Measurements from ENCODE around the gene IFI16. TPM values are rescaled to one million over a fixed set of nuclear protein-coding genes. Genes with fewer than 3 reads are reported as not detected.

The IFI16 gene
- polyA plus RNA-seq (2013, experiment 1 of 2), result 7.6 TPM
- 8.2 TPM for polyA plus RNA-seq (2013, experiment 2 of 2)

DNA sequence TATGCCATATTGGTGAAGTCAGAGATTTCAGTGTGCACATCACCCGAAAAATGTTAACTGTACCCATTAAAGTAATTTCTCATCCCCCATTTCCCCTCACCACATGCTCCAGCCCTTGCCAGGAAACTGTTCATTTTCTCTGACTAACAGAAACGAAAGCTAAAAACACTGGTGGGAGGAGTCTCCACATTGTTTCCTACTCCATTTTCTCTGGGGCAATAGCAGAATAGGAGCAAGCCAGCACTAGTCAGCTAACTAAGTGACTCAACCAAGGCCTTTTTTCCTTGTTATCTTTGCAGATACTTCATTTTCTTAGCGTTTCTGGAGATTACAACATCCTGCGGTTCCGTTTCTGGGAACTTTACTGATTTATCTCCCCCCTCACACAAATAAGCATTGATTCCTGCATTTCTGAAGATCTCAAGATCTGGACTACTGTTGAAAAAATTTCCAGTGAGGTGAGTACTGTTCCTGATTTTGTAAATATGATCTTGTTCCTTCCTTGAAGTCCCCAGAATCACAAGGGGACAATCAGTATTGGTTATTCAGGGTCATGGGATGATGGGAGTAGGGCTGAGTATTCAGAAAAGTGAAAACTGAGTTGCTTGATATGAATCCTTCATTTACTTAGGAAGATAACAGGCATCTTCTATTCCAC is at the start of gene IFI16:
Gene IFI16, plus strand, starts transcription at position 204 of the 658 bp plus-strand sequence. CDS start 4,774 bp downstream, outside the sequence.
- no peak within 1 kb of the TSS for H2AK5ac ChIP-seq (ENCODE audit: low read depth, low read length)
- H3K4me1 ChIP-seq (ENCODE audit: control insufficient read depth in 2 of 2, insufficient read depth in 1 of 2, low read depth in 1 of 2, low read length in 2 of 2), result peaks cover 10 to 12% of the 10 kb centered on the region in 2 donors
- no peak within 1 kb of the TSS for H3K14ac ChIP-seq (ENCODE audit: low read length)
- no peak within 1 kb of the TSS for H4K8ac ChIP-seq (ENCODE audit: low read depth, low read length)
- no CpG with 5 or more reads among the region's 5 CpGs for WGBS, 2 donors (ENCODE audit: extremely low coverage in 2 of 2, insufficient read length in 2 of 2, insufficient replicate concordance in 1 of 2)
- H2BK15ac ChIP-seq (ENCODE audit: low read length), result no peak within 1 kb of the TSS
- no peak within 1 kb of the TSS for H3K9ac ChIP-seq (ENCODE audit: low read depth, low read length, poor library complexity)
- H2AFZ ChIP-seq (ENCODE audit: low read length), result peak within 1 kb of the TSS; percentile 82
- no peak for DNase-seq (ENCODE audit: low spot score)
- no peaks in the 10 kb centered on the region for H3K79me1 ChIP-seq (ENCODE audit: low read depth, low read length)
- no peak within 1 kb of the TSS for H2BK120ac ChIP-seq (ENCODE audit: low read depth, low read length)
- H4K91ac ChIP-seq (ENCODE audit: low read depth, low read length, poor library complexity), result no peak within 1 kb of the TSS
- H3K4me2 ChIP-seq (ENCODE audit: insufficient read depth, low read length, poor library complexity, severe bottlenecking), result no peak within 1 kb of the TSS
- peak within 1 kb of the TSS in 1 of 2 donors; percentile 29 for H3K4me3 ChIP-seq (ENCODE audit: low read length in 2 of 2)
- H3K27ac ChIP-seq (replicated peaks; ENCODE audit: low read length), result no peak within 1 kb of the TSS
- H3K27me3 ChIP-seq (ENCODE audit: control insufficient read depth in 3 of 3, insufficient read depth in 3 of 3, low read depth in 1 of 3, low read length in 3 of 3), result no peaks in the 10 kb centered on the region
- H3K9me3 ChIP-seq (replicated peaks in 1 of 2; ENCODE audit: control insufficient read depth in 2 of 2, insufficient read depth in 1 of 2, low read depth in 1 of 2, low read length in 2 of 2), result no peaks in the 10 kb centered on the region
- H2BK5ac ChIP-seq (ENCODE audit: low read length), result no peak within 1 kb of the TSS
- H3K23ac ChIP-seq (ENCODE audit: low read depth, low read length, poor library complexity), result no peak within 1 kb of the TSS
- H3K4ac ChIP-seq (ENCODE audit: low read length), result no peak within 1 kb of the TSS
- no peak within 1 kb of the TSS for H2BK12ac ChIP-seq (ENCODE audit: low read length)
- H3K36me3 ChIP-seq (replicated peaks in 1 of 2; ENCODE audit: control insufficient read depth in 2 of 2, insufficient read depth in 2 of 2, low read length in 2 of 2), result no peaks in the 10 kb centered on the region
- no peak within 1 kb of the TSS for H3K18ac ChIP-seq (ENCODE audit: low read length)

DNA sequence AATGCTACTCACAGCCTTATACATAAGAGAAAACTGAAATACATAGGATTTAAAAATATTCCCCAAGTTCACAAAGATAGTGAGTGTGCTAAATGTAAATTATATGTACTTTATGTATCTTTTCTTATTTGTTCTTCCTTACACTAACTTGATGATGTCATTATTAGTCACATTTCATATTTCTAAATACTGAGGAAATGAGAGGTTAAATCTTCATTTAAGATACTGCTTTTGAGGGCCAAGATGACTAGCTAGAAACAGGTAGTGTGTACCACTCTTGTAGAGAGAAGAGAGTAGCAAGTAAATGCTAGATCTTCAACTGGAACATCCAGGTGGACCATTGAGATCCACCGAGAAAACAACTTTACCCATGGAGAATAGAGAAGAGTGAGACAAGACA is 48.5 kb upstream of the IFI16 start:
- Histone ChIP-seq H4K8ac (ENCODE audit: low read depth, low read length) (no peak overlapping the region), H3K4me2 (ENCODE audit: insufficient read depth, low read length, poor library complexity, severe bottlenecking) (no peak overlapping the region), H3K23ac (ENCODE audit: low read depth, low read length, poor library complexity) (no peak overlapping the region), H3K9ac (ENCODE audit: low read depth, low read length, poor library complexity) (no peak overlapping the region), H3K9me3 (replicated peaks in 1 of 2; ENCODE audit: control insufficient read depth in 2 of 2, insufficient read depth in 1 of 2, low read depth in 1 of 2, low read length in 2 of 2) (no peaks in the 10 kb centered on the region), H3K36me3 (replicated peaks in 1 of 2; ENCODE audit: control insufficient read depth in 2 of 2, insufficient read depth in 2 of 2, low read length in 2 of 2) (no peaks in the 10 kb centered on the region), H3K27me3 (ENCODE audit: control insufficient read depth in 3 of 3, insufficient read depth in 3 of 3, low read depth in 1 of 3, low read length in 3 of 3) (no peaks in the 10 kb centered on the region), H3K14ac (ENCODE audit: low read length) (no peak overlapping the region), H3K4me1 (ENCODE audit: control insufficient read depth in 2 of 2, insufficient read depth in 1 of 2, low read depth in 1 of 2, low read length in 2 of 2) (no peaks in the 10 kb centered on the region), H3K18ac (ENCODE audit: low read length) (no peak overlapping the region), H3K4ac (ENCODE audit: low read length) (no peak overlapping the region), H2BK12ac (ENCODE audit: low read length) (no peak overlapping the region), H3K27ac (replicated peaks; ENCODE audit: low read length) (no peak overlapping the region), H2BK120ac (ENCODE audit: low read depth, low read length) (no peak overlapping the region), H2BK5ac (ENCODE audit: low read length) (no peak overlapping the region), H3K79me1 (ENCODE audit: low read depth, low read length) (no peaks in the 10 kb centered on the region), H2BK15ac (ENCODE audit: low read length) (no peak overlapping the region), H2AK5ac (ENCODE audit: low read depth, low read length) (no peak overlapping the region), H4K91ac (ENCODE audit: low read depth, low read length, poor library complexity) (no peak overlapping the region), H2AFZ (ENCODE audit: low read length) (no peak overlapping the region), H3K4me3 (ENCODE audit: low read length in 2 of 2) (no peak overlapping the region)
- no peak for DNase-seq (ENCODE audit: low spot score)
- WGBS, 2 donors (ENCODE audit: extremely low coverage in 2 of 2, insufficient read length in 2 of 2, insufficient replicate concordance in 1 of 2), result no CpG with 5 or more reads among the region's 1 CpG

DNA sequence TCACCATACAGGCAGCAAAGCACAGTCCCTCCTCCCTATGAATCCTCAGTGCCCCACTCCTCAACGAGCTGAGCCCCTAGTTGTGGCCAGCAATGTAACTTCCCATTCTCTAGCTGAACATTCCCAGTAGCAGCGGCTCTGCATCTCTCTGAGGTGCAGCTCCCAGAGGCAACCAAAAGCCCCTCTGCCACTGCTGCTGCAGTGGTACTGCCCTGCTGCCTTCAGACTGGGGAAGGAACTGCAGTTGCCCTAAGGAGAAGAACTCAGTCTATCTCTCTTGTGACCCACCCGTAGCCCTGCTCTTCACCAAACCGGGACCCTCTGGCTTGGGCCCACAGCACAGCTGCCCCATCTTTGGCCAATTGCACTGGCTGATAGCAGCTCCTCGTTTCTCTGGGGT is 46.7 kb upstream of the IFI16 start:
- Histone ChIP-seq H2BK5ac (ENCODE audit: low read length) (no peak overlapping the region), H2BK120ac (ENCODE audit: low read depth, low read length) (no peak overlapping the region), H3K14ac (ENCODE audit: low read length) (no peak overlapping the region), H3K27me3 (ENCODE audit: control insufficient read depth in 3 of 3, insufficient read depth in 3 of 3, low read depth in 1 of 3, low read length in 3 of 3) (no peaks in the 10 kb centered on the region), H3K4me3 (ENCODE audit: low read length in 2 of 2) (no peak overlapping the region), H3K4me1 (ENCODE audit: control insufficient read depth in 2 of 2, insufficient read depth in 1 of 2, low read depth in 1 of 2, low read length in 2 of 2) (no peaks in the 10 kb centered on the region), H2AK5ac (ENCODE audit: low read depth, low read length) (peak overlapping the region; percentile 33), H3K4ac (ENCODE audit: low read length) (no peak overlapping the region), H4K91ac (ENCODE audit: low read depth, low read length, poor library complexity) (no peak overlapping the region), H3K9me3 (replicated peaks in 1 of 2; ENCODE audit: control insufficient read depth in 2 of 2, insufficient read depth in 1 of 2, low read depth in 1 of 2, low read length in 2 of 2) (no peaks in the 10 kb centered on the region), H3K36me3 (replicated peaks in 1 of 2; ENCODE audit: control insufficient read depth in 2 of 2, insufficient read depth in 2 of 2, low read length in 2 of 2) (no peaks in the 10 kb centered on the region), H3K18ac (ENCODE audit: low read length) (no peak overlapping the region), H2AFZ (ENCODE audit: low read length) (no peak overlapping the region), H3K27ac (replicated peaks; ENCODE audit: low read length) (no peak overlapping the region), H3K79me1 (ENCODE audit: low read depth, low read length) (no peaks in the 10 kb centered on the region), H2BK15ac (ENCODE audit: low read length) (no peak overlapping the region), H4K8ac (ENCODE audit: low read depth, low read length) (no peak overlapping the region), H3K23ac (ENCODE audit: low read depth, low read length, poor library complexity) (no peak overlapping the region), H3K9ac (ENCODE audit: low read depth, low read length, poor library complexity) (no peak overlapping the region), H2BK12ac (ENCODE audit: low read length) (no peak overlapping the region), H3K4me2 (ENCODE audit: insufficient read depth, low read length, poor library complexity, severe bottlenecking) (no peak overlapping the region)
- DNase-seq (ENCODE audit: low spot score), result no peak
- WGBS, 2 donors (ENCODE audit: extremely low coverage in 2 of 2, insufficient read length in 2 of 2, insufficient replicate concordance in 1 of 2), result no CpG with 5 or more reads among the region's 5 CpGs

DNA sequence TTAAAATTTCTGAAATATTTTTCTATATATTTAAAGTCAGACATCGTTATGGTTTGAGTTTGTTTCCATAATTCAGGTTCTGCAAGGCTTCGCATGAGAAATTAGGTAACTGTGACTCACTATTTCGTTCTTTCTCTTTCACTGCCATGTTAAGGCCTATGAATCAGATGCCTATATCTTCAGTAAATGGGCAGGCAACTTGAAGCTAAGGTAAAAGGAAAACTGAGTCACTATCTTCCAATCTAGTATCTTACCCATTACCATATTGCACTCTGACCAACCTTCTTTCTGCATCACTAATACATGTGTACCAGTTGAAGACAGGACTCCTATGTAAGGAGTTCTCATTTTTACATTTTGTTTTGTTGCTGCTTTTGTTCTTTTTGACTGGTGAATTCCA is 40.5 kb upstream of the IFI16 start:
- no peaks in the 10 kb centered on the region for H3K79me1 ChIP-seq (ENCODE audit: low read depth, low read length)
- H3K9ac ChIP-seq (ENCODE audit: low read depth, low read length, poor library complexity), result no peak overlapping the region
- no peaks in the 10 kb centered on the region for H3K9me3 ChIP-seq (replicated peaks in 1 of 2; ENCODE audit: control insufficient read depth in 2 of 2, insufficient read depth in 1 of 2, low read depth in 1 of 2, low read length in 2 of 2)
- H2BK5ac ChIP-seq (ENCODE audit: low read length), result no peak overlapping the region
- no peaks in the 10 kb centered on the region for H3K27me3 ChIP-seq (ENCODE audit: control insufficient read depth in 3 of 3, insufficient read depth in 3 of 3, low read depth in 1 of 3, low read length in 3 of 3)
- H2AFZ ChIP-seq (ENCODE audit: low read length), result no peak overlapping the region
- H3K4ac ChIP-seq (ENCODE audit: low read length), result no peak overlapping the region
- H3K14ac ChIP-seq (ENCODE audit: low read length), result no peak overlapping the region
- no peak overlapping the region for H2BK120ac ChIP-seq (ENCODE audit: low read depth, low read length)
- no peaks in the 10 kb centered on the region for H3K4me1 ChIP-seq (ENCODE audit: control insufficient read depth in 2 of 2, insufficient read depth in 1 of 2, low read depth in 1 of 2, low read length in 2 of 2)
- no peak overlapping the region for H3K18ac ChIP-seq (ENCODE audit: low read length)
- H3K27ac ChIP-seq (replicated peaks; ENCODE audit: low read length), result no peak overlapping the region
- no peaks in the 10 kb centered on the region for H3K36me3 ChIP-seq (replicated peaks in 1 of 2; ENCODE audit: control insufficient read depth in 2 of 2, insufficient read depth in 2 of 2, low read length in 2 of 2)
- no peak overlapping the region for H3K23ac ChIP-seq (ENCODE audit: low read depth, low read length, poor library complexity)
- H2BK12ac ChIP-seq (ENCODE audit: low read length), result no peak overlapping the region
- no peak overlapping the region for H3K4me2 ChIP-seq (ENCODE audit: insufficient read depth, low read length, poor library complexity, severe bottlenecking)
- H4K8ac ChIP-seq (ENCODE audit: low read depth, low read length), result no peak overlapping the region
- no peak overlapping the region for H3K4me3 ChIP-seq (ENCODE audit: low read length in 2 of 2)
- DNase-seq (ENCODE audit: low spot score), result no peak
- H2AK5ac ChIP-seq (ENCODE audit: low read depth, low read length), result no peak overlapping the region
- no peak overlapping the region for H4K91ac ChIP-seq (ENCODE audit: low read depth, low read length, poor library complexity)
- WGBS, 2 donors (ENCODE audit: extremely low coverage in 2 of 2, insufficient read length in 2 of 2, insufficient replicate concordance in 1 of 2), result no CpG with 5 or more reads among the region's 3 CpGs
- H2BK15ac ChIP-seq (ENCODE audit: low read length), result no peak overlapping the region
